Panc1 (cell line): ENCODE data around the gene SYP.

Experiments used
- CTCF ChIP-seq: fragments of 450-650 bp; IDR thresholded peaks from 2 replicates; pipeline ENCODE4 v1.5.1; 2017; ENCODE audit warnings: mild to moderate bottlenecking
- POLR2AphosphoS5 ChIP-seq: IDR thresholded peaks from 2 replicates; pipeline ENCODE4 v1.6.1; 2012; ENCODE audit warnings: mild to moderate bottlenecking, low read depth, low read length, moderate library complexity
- REST ChIP-seq, 2 experiments: IDR thresholded peaks; 2 replicates each; pipeline ENCODE4 v1.6.1; 2011 to 2012; ENCODE audit warnings: low read depth in 2 of 2, control low read depth in 1 of 2, low read length in 1 of 2, mild to moderate bottlenecking in 1 of 2, moderate library complexity in 1 of 2; ENCODE audit not compliant: insufficient read depth in 1 of 2
- SIN3A ChIP-seq: IDR thresholded peaks from 2 replicates; pipeline ENCODE4 v1.6.1; 2012; ENCODE audit warnings: low read depth, mild to moderate bottlenecking, low read length, moderate library complexity, borderline replicate concordance; ENCODE audit not compliant: insufficient read depth
- TCF7L2 ChIP-seq: IDR thresholded peaks from 2 replicates; pipeline ENCODE4 v1.6.1; 2011; ENCODE audit warnings: mild to moderate bottlenecking, low read depth, low read length, inconsistent platforms

DNA sequence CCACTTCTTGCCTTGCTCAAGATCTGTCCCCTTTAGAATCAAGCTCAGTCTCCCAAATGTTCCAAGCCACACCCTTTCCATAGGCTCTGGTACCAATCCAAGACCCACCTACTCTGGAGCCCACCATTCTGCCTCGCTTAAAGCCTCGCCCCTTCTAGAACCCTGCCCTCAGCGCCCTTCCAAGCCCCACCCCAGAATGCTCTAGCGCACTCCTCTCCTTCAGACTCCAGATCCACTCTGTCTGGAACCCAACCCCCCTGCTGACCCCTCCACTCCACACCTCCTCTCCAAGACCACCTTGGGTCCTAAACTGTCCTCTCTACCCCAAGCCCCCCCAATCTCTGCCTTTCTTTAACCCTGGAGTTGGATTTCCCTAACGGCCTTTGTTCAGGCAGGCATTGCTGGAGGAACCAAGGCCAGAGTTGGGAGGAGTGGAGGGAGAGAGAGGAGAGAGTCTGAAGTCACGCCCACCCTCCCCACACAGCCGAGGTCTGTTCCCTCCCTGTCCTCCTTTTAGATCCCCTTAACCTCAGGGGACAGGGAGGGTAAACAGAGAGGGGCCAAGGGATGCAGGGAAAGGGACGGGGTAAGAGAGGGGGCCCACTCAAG is 11.4 kb downstream of the SYP start:
- TF ChIP-seq CTCF (no peak), POLR2AphosphoS5 (no peak), REST (IDR thresholded peaks at IDR 0.05; ENCODE audit: insufficient read depth in 1 of 2, low read depth in 2 of 2, low read length in 1 of 2) (no peak), TCF7L2 (no peak), SIN3A (no peak)
